ENCODE measurements around the gene CEACAM7.

CEACAM7 gene

DNA sequence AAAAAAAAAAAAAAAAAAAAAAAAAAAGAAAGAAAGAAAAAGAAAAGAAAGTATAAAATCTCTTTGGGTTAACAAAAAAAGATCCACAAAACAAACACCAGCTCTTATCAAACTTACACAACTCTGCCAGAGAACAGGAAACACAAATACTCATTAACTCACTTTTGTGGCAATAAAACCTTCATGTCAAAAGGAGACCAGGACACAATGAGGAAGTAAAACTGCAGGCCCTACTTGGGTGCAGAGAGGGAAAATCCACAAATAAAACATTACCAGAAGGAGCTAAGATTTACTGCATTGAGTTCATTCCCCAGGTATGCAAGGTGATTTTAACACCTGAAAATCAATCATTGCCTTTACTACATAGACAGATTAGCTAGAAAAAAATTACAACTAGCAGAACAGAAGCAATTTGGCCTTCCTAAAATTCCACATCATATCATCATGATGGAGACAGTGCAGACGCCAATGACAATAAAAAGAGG, 10.7 kb upstream of the CEACAM7 start:
- H3K36me3 ChIP-seq, result no peaks in the 10 kb centered on the region
- TF ChIP-seq, protein P1, sequence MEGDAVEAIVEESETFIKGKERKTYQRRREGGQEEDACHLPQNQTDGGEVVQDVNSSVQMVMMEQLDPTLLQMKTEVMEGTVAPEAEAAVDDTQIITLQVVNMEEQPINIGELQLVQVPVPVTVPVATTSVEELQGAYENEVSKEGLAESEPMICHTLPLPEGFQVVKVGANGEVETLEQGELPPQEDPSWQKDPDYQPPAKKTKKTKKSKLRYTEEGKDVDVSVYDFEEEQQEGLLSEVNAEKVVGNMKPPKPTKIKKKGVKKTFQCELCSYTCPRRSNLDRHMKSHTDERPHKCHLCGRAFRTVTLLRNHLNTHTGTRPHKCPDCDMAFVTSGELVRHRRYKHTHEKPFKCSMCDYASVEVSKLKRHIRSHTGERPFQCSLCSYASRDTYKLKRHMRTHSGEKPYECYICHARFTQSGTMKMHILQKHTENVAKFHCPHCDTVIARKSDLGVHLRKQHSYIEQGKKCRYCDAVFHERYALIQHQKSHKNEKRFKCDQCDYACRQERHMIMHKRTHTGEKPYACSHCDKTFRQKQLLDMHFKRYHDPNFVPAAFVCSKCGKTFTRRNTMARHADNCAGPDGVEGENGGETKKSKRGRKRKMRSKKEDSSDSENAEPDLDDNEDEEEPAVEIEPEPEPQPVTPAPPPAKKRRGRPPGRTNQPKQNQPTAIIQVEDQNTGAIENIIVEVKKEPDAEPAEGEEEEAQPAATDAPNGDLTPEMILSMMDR (IDR thresholded peaks at IDR 0.05), result no peak
- peaks cover 45% of the 10 kb centered on the region for H3K27me3 ChIP-seq

DNA sequence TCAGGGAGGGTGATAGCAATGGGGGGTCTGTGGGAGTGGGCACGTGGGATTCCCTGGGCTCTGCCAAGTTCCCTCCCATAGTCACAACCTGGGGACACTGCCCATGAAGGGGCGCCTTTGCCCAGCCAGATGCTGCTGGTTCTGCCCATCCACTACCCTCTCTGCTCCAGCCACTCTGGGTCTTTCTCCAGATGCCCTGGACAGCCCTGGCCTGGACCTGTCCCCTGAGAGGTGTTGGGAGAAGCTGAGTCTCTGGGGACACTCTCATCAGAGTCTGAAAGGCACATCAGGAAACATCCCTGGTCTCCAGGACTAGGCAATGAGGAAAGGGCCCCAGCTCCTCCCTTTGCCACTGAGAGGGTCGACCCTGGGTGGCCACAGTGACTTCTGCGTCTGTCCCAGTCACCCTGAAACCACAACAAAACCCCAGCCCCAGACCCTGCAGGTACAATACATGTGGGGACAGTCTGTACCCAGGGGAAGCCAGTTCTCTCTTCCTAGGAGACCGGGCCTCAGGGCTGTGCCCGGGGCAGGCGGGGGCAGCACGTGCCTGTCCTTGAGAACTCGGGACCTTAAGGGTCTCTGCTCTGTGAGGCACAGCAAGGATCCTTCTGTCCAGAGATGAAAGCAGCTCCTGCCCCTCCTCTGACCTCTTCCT, 9.3 kb upstream of the CEACAM7 start:
- Histone ChIP-seq H3K4me3 (ENCODE audit: low read depth in 1 of 2, low read length in 1 of 2) (no peak overlapping the region), H3K9me3 (no peaks in the 10 kb centered on the region), H3K27ac (no peak overlapping the region), H3K4me1 (ENCODE audit: control insufficient read depth in 1 of 2, insufficient read depth in 1 of 2, low read depth in 1 of 2, low read length in 1 of 2) (peaks cover 8 to 10% of the 10 kb centered on the region in 2 experiments), H3K36me3 (no peaks in the 10 kb centered on the region), H3K27me3 (peaks cover 49% of the 10 kb centered on the region)
- TF ChIP-seq, protein P1 (IDR thresholded peaks at IDR 0.05), result no peak

More for the DNA sequence above, 10.7 kb upstream of the CEACAM7 start:
- Histone ChIP-seq H3K4me3 (ENCODE audit: low read depth in 1 of 2, low read length in 1 of 2) (no peak overlapping the region), H3K9me3 (no peaks in the 10 kb centered on the region), H3K27ac (no peak overlapping the region), H3K4me1 (ENCODE audit: control insufficient read depth in 1 of 2, insufficient read depth in 1 of 2, low read depth in 1 of 2, low read length in 1 of 2) (peaks cover 8 to 10% of the 10 kb centered on the region in 2 experiments)

DNA sequence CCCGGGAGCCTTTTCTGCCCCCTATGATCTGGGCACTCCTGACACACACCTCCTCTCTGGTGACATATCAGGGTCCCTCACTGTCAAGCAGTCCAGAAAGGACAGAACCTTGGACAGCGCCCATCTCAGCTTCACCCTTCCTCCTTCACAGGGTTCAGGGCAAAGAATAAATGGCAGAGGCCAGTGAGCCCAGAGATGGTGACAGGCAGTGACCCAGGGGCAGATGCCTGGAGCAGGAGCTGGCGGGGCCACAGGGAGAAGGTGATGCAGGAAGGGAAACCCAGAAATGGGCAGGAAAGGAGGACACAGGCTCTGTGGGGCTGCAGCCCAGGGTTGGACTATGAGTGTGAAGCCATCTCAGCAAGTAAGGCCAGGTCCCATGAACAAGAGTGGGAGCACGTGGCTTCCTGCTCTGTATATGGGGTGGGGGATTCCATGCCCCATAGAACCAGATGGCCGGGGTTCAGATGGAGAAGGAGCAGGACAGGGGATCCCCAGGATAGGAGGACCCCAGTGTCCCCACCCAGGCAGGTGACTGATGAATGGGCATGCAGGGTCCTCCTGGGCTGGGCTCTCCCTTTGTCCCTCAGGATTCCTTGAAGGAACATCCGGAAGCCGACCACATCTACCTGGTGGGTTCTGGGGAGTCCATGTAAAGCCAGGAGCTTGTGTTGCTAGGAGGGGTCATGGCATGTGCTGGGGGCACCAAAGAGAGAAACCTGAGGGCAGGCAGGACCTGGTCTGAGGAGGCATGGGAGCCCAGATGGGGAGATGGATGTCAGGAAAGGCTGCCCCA, 8.5 kb upstream of the CEACAM7 start:
- H3K4me3 ChIP-seq (ENCODE audit: low read depth in 1 of 2, low read length in 1 of 2), result no peak overlapping the region
- TF ChIP-seq, protein P1 (IDR thresholded peaks at IDR 0.05), result no peak
- H3K27me3 ChIP-seq, result peaks cover 57% of the 10 kb centered on the region
- H3K4me1 ChIP-seq (ENCODE audit: control insufficient read depth in 1 of 2, insufficient read depth in 1 of 2, low read depth in 1 of 2, low read length in 1 of 2), result peaks cover 8 to 10% of the 10 kb centered on the region in 2 experiments
- H3K36me3 ChIP-seq, result no peaks in the 10 kb centered on the region
- no peaks in the 10 kb centered on the region for H3K9me3 ChIP-seq
- no peak overlapping the region for H3K27ac ChIP-seq

DNA sequence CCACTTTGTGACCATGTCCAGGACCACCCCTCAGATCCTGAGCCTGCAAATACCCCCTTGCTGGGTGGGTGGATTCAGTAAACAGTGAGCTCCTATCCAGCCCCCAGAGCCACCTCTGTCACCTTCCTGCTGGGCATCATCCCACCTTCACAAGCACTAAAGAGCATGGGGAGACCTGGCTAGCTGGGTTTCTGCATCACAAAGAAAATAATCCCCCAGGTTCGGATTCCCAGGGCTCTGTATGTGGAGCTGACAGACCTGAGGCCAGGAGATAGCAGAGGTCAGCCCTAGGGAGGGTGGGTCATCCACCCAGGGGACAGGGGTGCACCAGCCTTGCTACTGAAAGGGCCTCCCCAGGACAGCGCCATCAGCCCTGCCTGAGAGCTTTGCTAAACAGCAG, 7.7 kb upstream of the CEACAM7 start:
- Histone ChIP-seq H3K36me3 (no peaks in the 10 kb centered on the region), H3K4me1 (ENCODE audit: control insufficient read depth in 1 of 2, insufficient read depth in 1 of 2, low read depth in 1 of 2, low read length in 1 of 2) (peaks cover 8 to 10% of the 10 kb centered on the region in 2 experiments), H3K27me3 (peaks cover 65% of the 10 kb centered on the region)

GRCh38 chr19:41694831-41695635, 7.0 kb upstream of the CEACAM7 start:
- peaks cover 72% of the 10 kb centered on the region for H3K27me3 ChIP-seq
- H3K27ac ChIP-seq, result no peak overlapping the region
- TF ChIP-seq, protein P1 (IDR thresholded peaks at IDR 0.05), result no peak
- H3K4me1 ChIP-seq (ENCODE audit: control insufficient read depth in 1 of 2, insufficient read depth in 1 of 2, low read depth in 1 of 2, low read length in 1 of 2), result peaks cover 8 to 10% of the 10 kb centered on the region in 2 experiments
- no peak overlapping the region for H3K4me3 ChIP-seq (ENCODE audit: low read depth in 1 of 2, low read length in 1 of 2)
- H3K36me3 ChIP-seq, result no peaks in the 10 kb centered on the region
- H3K9me3 ChIP-seq, result no peaks in the 10 kb centered on the region

More for the DNA sequence above, 7.7 kb upstream of the CEACAM7 start:
- Histone ChIP-seq H3K27ac (no peak overlapping the region), H3K4me3 (ENCODE audit: low read depth in 1 of 2, low read length in 1 of 2) (no peak overlapping the region), H3K9me3 (no peaks in the 10 kb centered on the region)
- TF ChIP-seq, protein P1 (IDR thresholded peaks at IDR 0.05), result no peak

All from neutrophil (primary cell).